ENCODE measurements around the gene VARS2. TPM values are rescaled to one million over a fixed set of nuclear protein-coding genes. Genes with fewer than 3 reads are reported as not detected.
"Not testable (repeated sequence)": the region's sequence is repeated elsewhere in the genome, so short reads cannot be mapped to it uniquely, and the experiment has no call there.

Gene VARS2
- total and polyA plus RNA-seq, 2 donors (not counting 3 experiments of a cell fraction or from before 2014, with no cell fraction given): 17.8 to 34.3 TPM

DNA sequence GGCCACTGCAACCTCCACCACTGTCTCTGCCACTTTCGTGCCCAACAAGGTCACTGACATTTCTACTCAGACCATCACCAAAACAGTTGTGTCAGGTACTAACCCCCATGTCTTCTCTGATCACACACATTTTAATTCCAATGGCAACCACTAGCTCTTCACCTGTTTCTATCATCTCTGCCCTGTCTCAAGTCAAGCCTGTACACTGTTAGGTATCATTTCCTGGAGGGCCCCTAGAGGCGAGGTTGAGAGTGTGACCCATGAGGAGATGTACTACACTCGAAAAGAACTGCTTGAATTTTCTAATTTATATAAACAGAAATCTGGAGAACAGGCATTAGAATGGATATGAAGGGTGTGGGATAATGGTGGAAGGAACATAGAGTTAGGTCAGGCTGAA is 52.1 kb downstream of the VARS2 start:
- H3K4me1 ChIP-seq (ENCODE audit: control insufficient read depth, extremely low read depth, insufficient read depth, low read length): no peaks in the 10 kb centered on the region
- H2AFZ ChIP-seq (ENCODE audit: low read depth, low read length): no peak overlapping the region
- H3K9ac ChIP-seq (replicated peaks; ENCODE audit: extremely low read depth, insufficient read depth, low read length): no peak overlapping the region
- TF ChIP-seq MYC (IDR thresholded peaks at IDR 0.05; ENCODE audit: low read depth, low read length) (no peak), POLR2A (IDR thresholded peaks at IDR 0.05; ENCODE audit: low read depth, low read length) (no peak), POLR2AphosphoS5 (IDR thresholded peaks at IDR 0.05; ENCODE audit: insufficient read depth, low read depth, low read length) (no peak), JUN (IDR thresholded peaks at IDR 0.05; ENCODE audit: borderline replicate concordance, insufficient read depth, insufficient read length, low read depth) (no peak), FOS (IDR thresholded peaks at IDR 0.05; ENCODE audit: borderline replicate concordance, insufficient read depth, low read length) (no peak), GATA2 (IDR thresholded peaks at IDR 0.05; ENCODE audit: insufficient read depth, insufficient read length, low read depth, low read length) (no peak), EZH2 (IDR thresholded peaks at IDR 0.05; ENCODE audit: borderline replicate concordance, low read depth, low read length, severe bottlenecking) (no peak)
- TF ChIP-seq, protein P1, sequence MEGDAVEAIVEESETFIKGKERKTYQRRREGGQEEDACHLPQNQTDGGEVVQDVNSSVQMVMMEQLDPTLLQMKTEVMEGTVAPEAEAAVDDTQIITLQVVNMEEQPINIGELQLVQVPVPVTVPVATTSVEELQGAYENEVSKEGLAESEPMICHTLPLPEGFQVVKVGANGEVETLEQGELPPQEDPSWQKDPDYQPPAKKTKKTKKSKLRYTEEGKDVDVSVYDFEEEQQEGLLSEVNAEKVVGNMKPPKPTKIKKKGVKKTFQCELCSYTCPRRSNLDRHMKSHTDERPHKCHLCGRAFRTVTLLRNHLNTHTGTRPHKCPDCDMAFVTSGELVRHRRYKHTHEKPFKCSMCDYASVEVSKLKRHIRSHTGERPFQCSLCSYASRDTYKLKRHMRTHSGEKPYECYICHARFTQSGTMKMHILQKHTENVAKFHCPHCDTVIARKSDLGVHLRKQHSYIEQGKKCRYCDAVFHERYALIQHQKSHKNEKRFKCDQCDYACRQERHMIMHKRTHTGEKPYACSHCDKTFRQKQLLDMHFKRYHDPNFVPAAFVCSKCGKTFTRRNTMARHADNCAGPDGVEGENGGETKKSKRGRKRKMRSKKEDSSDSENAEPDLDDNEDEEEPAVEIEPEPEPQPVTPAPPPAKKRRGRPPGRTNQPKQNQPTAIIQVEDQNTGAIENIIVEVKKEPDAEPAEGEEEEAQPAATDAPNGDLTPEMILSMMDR (IDR thresholded peaks at IDR 0.05; ENCODE audit: extremely low read depth in 1 of 2, insufficient read depth in 1 of 2, low read depth in 1 of 2, low read length in 2 of 2): no peak
- TF ChIP-seq, protein P2, sequence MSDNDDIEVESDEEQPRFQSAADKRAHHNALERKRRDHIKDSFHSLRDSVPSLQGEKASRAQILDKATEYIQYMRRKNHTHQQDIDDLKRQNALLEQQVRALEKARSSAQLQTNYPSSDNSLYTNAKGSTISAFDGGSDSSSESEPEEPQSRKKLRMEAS (IDR thresholded peaks at IDR 0.05; ENCODE audit: insufficient read depth, insufficient read length): no peak
- no peak for FAIRE-seq
- no peaks in the 10 kb centered on the region for H4K20me1 ChIP-seq (replicated peaks; ENCODE audit: control insufficient read depth, extremely low read depth, insufficient read depth, low read length)
- H3K4me2 ChIP-seq (ENCODE audit: insufficient read depth, low read length): no peak overlapping the region
- no peaks in the 10 kb centered on the region for H3K79me2 ChIP-seq (ENCODE audit: control insufficient read depth, insufficient read depth, low read length)
- H3K36me3 ChIP-seq (ENCODE audit: control insufficient read depth in 2 of 2, extremely low read depth in 1 of 2, insufficient read depth in 2 of 2, low read length in 2 of 2): no peaks in the 10 kb centered on the region
- POLR2A ChIA-PET: no interaction called here
- CTCF ChIA-PET: no interaction called here
- no peaks in the 10 kb centered on the region for H3K9me3 ChIP-seq (replicated peaks; ENCODE audit: control insufficient read depth, insufficient read depth, low read length)
- dilution Hi-C loops (cut with MboI; ENCODE audit: extremely low pct_ligation_motif_present, low sequenced_read_pairs) (no loop called here), intact Hi-C loops (cut with micrococcal nuclease) (no loop called here)
- no peak for DNase-seq (ENCODE audit: low read depth, low spot score)
- no peak overlapping the region for H3K27ac ChIP-seq (ENCODE audit: insufficient read depth, low read depth, low read length)
- no TSS peak for BruUV-seq (replicated peaks)
- peaks cover 3 to 4% of the 10 kb centered on the region in 2 experiments for H3K27me3 ChIP-seq (ENCODE audit: control insufficient read depth in 2 of 2, insufficient read depth in 2 of 2, low read length in 2 of 2)
- no peaks in the 10 kb centered on the region for H3K9me1 ChIP-seq (replicated peaks; ENCODE audit: control insufficient read depth, extremely low read depth, insufficient read depth, low read length)
- H3K4me3 ChIP-seq (replicated peaks in 1 of 3; ENCODE audit: insufficient read depth in 1 of 3, low read depth in 1 of 3, low read length in 3 of 3): no peak overlapping the region

DNA sequence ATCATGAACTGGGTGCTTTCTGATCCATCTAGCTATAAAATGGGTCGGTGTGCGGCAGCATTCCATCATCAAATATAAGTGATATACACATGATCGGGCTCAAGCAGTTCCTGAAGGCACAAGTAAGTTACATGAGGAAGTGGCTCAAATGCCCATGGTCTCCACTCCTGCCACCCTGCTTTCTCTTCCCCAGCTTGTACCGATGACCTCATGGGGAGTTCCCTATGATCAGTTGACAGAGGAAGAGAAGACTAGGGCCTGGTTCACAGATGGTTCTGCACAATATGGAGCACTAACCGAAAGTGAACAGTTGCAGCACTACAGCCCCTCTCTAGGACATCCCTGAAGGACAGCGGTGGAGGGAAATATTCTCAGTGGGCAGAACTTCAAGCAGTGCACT is 55.1 kb downstream of the VARS2 start:
- H3K4me1 ChIP-seq (ENCODE audit: control insufficient read depth, extremely low read depth, insufficient read depth, low read length); H3K9me1 ChIP-seq (replicated peaks; ENCODE audit: control insufficient read depth, extremely low read depth, insufficient read depth, low read length); dilution Hi-C loops (cut with MboI; ENCODE audit: extremely low pct_ligation_motif_present, low sequenced_read_pairs); H2AFZ ChIP-seq (ENCODE audit: low read depth, low read length); H3K36me3 ChIP-seq (ENCODE audit: control insufficient read depth in 2 of 2, extremely low read depth in 1 of 2, insufficient read depth in 2 of 2, low read length in 2 of 2); BruUV-seq (replicated peaks); DNase-seq (ENCODE audit: low read depth, low spot score); H4K20me1 ChIP-seq (replicated peaks; ENCODE audit: control insufficient read depth, extremely low read depth, insufficient read depth, low read length); H3K4me3 ChIP-seq (replicated peaks in 1 of 3; ENCODE audit: insufficient read depth in 1 of 3, low read depth in 1 of 3, low read length in 3 of 3); H3K27me3 ChIP-seq (ENCODE audit: control insufficient read depth in 2 of 2, insufficient read depth in 2 of 2, low read length in 2 of 2); FAIRE-seq; POLR2A ChIA-PET; H3K79me2 ChIP-seq (ENCODE audit: control insufficient read depth, insufficient read depth, low read length); H3K27ac ChIP-seq (ENCODE audit: insufficient read depth, low read depth, low read length); H3K9me3 ChIP-seq (replicated peaks; ENCODE audit: control insufficient read depth, insufficient read depth, low read length); H3K4me2 ChIP-seq (ENCODE audit: insufficient read depth, low read length); intact Hi-C loops (cut with micrococcal nuclease); H3K9ac ChIP-seq (replicated peaks; ENCODE audit: extremely low read depth, insufficient read depth, low read length): not testable (repeated sequence)
- CTCF ChIA-PET: interaction anchor here (1.1 kb wide), 1 partner anchor 10 kb away, joined by 4 read pairs; no protein-coding TSS in a partner anchor
